ENCODE measurements around the gene SLC22A31.
A peak's percentile ranks its signal among the peaks of the same experiment; 100 is the strongest.

Gene SLC22A31

GRCh38 chr16:89233678-89234490 lies 33.5 kb upstream of the SLC22A31 start:
- no peaks in the 10 kb centered on the region for H3K27me3 ChIP-seq
- H3K36me3 ChIP-seq, result peaks cover 13% of the 10 kb centered on the region
- TF ChIP-seq, protein P1, sequence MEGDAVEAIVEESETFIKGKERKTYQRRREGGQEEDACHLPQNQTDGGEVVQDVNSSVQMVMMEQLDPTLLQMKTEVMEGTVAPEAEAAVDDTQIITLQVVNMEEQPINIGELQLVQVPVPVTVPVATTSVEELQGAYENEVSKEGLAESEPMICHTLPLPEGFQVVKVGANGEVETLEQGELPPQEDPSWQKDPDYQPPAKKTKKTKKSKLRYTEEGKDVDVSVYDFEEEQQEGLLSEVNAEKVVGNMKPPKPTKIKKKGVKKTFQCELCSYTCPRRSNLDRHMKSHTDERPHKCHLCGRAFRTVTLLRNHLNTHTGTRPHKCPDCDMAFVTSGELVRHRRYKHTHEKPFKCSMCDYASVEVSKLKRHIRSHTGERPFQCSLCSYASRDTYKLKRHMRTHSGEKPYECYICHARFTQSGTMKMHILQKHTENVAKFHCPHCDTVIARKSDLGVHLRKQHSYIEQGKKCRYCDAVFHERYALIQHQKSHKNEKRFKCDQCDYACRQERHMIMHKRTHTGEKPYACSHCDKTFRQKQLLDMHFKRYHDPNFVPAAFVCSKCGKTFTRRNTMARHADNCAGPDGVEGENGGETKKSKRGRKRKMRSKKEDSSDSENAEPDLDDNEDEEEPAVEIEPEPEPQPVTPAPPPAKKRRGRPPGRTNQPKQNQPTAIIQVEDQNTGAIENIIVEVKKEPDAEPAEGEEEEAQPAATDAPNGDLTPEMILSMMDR (IDR thresholded peaks at IDR 0.05), result no peak

DNA sequence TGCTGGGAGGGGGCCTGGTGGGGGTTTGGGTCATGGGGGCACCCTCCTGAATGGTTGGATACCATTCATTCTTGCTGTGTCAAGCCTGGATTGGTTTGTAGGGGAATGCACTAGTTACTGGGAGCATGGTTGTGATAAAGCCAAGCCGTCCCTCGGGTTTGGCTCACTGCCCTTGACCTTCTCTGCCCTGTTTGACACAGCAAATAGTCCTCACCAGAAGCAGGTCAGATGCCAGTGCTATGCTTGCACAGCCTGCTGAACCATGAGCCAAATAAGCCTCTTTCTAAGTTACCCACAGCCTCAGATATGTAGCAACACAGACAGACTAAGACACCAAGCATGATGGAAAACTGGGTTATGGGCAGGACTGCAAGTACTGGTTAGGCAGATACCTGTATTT lies 31.8 kb upstream of the SLC22A31 start:
- TF ChIP-seq, protein P1 (IDR thresholded peaks at IDR 0.05), result no peak
- H3K27me3 ChIP-seq, result no peaks in the 10 kb centered on the region
- H3K9me3 ChIP-seq, result peaks cover 18% of the 10 kb centered on the region
- H3K36me3 ChIP-seq, result peaks cover 22% of the 10 kb centered on the region
- H3K4me3 ChIP-seq (ENCODE audit: low read depth in 1 of 2, low read length in 1 of 2), result no peak overlapping the region
- H3K4me1 ChIP-seq (ENCODE audit: control insufficient read depth in 1 of 2, insufficient read depth in 1 of 2, low read depth in 1 of 2, low read length in 1 of 2), result peaks cover 17 to 21% of the 10 kb centered on the region in 2 experiments
- H3K27ac ChIP-seq, result no peak overlapping the region

More at GRCh38 chr16:89233678-89234490, 33.5 kb upstream of the SLC22A31 start:
- Histone ChIP-seq H3K9me3 (peaks cover 4% of the 10 kb centered on the region), H3K4me1 (ENCODE audit: control insufficient read depth in 1 of 2, insufficient read depth in 1 of 2, low read depth in 1 of 2, low read length in 1 of 2) (peaks cover 25 to 29% of the 10 kb centered on the region in 2 experiments), H3K27ac (peak overlapping the region; percentile 84), H3K4me3 (ENCODE audit: low read depth in 1 of 2, low read length in 1 of 2) (peak overlapping the region; percentile 39)

DNA sequence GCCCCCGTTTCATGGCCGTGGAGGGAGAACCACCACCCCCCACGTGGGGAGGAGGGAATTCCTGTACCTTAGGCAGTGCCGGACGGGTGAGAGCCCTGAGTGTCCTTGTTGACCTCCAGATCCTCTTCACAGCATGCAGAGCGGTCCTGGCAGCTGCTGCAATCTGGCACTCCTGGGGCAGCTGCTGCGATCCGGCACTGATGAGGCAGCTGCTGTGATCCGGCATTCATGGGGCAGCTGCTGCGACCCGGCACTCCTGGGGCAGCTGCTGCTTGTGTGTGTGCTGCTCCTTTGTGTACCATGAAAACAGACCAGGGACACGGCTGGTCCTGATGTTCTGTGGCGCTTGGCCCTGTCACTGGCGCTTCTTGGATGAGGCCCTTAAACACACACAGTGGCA lies 29.9 kb upstream of the SLC22A31 start:
- Histone ChIP-seq H3K4me1 (ENCODE audit: control insufficient read depth in 1 of 2, insufficient read depth in 1 of 2, low read depth in 1 of 2, low read length in 1 of 2) (peaks cover 17 to 21% of the 10 kb centered on the region in 2 experiments), H3K4me3 (ENCODE audit: low read depth in 1 of 2, low read length in 1 of 2) (no peak overlapping the region), H3K27me3 (no peaks in the 10 kb centered on the region), H3K27ac (no peak overlapping the region), H3K36me3 (peaks cover 39% of the 10 kb centered on the region), H3K9me3 (peaks cover 26% of the 10 kb centered on the region)
- TF ChIP-seq, protein P1 (IDR thresholded peaks at IDR 0.05), result no peak

- Histone ChIP-seq H3K27me3 (no peaks in the 10 kb centered on the region), H3K27ac (no peak overlapping the region), H3K36me3 (peaks cover 59% of the 10 kb centered on the region), H3K4me1 (ENCODE audit: control insufficient read depth in 1 of 2, insufficient read depth in 1 of 2, low read depth in 1 of 2, low read length in 1 of 2) (no peaks in the 10 kb centered on the region), H3K4me3 (ENCODE audit: low read depth in 1 of 2, low read length in 1 of 2) (no peak overlapping the region), H3K9me3 (peaks cover 26% of the 10 kb centered on the region)
- TF ChIP-seq, protein P1 (IDR thresholded peaks at IDR 0.05), result no peak
Measured at GRCh38 chr16:89224665-89225064, 24.3 kb upstream of the SLC22A31 start.

- H3K27ac ChIP-seq, result no peak overlapping the region
- peaks cover 59% of the 10 kb centered on the region for H3K36me3 ChIP-seq
Measured at GRCh38 chr16:89222931-89223330, 22.6 kb upstream of the SLC22A31 start.

More at GRCh38 chr16:89222931-89223330, 22.6 kb upstream of the SLC22A31 start:
- H3K4me1 ChIP-seq (ENCODE audit: control insufficient read depth in 1 of 2, insufficient read depth in 1 of 2, low read depth in 1 of 2, low read length in 1 of 2), result peaks cover 5% of the 10 kb centered on the region in 2 experiments
- H3K4me3 ChIP-seq (ENCODE audit: low read depth in 1 of 2, low read length in 1 of 2), result no peak overlapping the region
- no peaks in the 10 kb centered on the region for H3K27me3 ChIP-seq
- TF ChIP-seq, protein P1 (IDR thresholded peaks at IDR 0.05), result no peak
- peaks cover 16% of the 10 kb centered on the region for H3K9me3 ChIP-seq
